Stimulated activated CD4-positive, alpha-beta T cell treated with anti-CD3 and anti-CD28 coated beads, Interleukin-2, amount 100 ng/mL, for 4 hours (primary cell): ENCODE results near the gene HELZ2.
A peak's percentile ranks its signal among the peaks of the same experiment; 100 is the strongest.
"Not testable (repeated sequence)": the region's sequence is repeated elsewhere in the genome, so short reads cannot be mapped to it uniquely, and the experiment has no call there.

Experiments used
- DNase-seq: peaks from one replicate; pipeline ENCODE4 v3.0.0-alpha.2; 2020; ENCODE audit warnings: low read depth

HELZ2 gene

GRCh38 chr20:63564036-63564810 is 9.8 kb downstream of the HELZ2 start:
- DNase-seq, result no peak

- DNase-seq, result no peak
Observed at GRCh38 chr20:63563225-63563935, 10.7 kb downstream of the HELZ2 start.

DNA sequence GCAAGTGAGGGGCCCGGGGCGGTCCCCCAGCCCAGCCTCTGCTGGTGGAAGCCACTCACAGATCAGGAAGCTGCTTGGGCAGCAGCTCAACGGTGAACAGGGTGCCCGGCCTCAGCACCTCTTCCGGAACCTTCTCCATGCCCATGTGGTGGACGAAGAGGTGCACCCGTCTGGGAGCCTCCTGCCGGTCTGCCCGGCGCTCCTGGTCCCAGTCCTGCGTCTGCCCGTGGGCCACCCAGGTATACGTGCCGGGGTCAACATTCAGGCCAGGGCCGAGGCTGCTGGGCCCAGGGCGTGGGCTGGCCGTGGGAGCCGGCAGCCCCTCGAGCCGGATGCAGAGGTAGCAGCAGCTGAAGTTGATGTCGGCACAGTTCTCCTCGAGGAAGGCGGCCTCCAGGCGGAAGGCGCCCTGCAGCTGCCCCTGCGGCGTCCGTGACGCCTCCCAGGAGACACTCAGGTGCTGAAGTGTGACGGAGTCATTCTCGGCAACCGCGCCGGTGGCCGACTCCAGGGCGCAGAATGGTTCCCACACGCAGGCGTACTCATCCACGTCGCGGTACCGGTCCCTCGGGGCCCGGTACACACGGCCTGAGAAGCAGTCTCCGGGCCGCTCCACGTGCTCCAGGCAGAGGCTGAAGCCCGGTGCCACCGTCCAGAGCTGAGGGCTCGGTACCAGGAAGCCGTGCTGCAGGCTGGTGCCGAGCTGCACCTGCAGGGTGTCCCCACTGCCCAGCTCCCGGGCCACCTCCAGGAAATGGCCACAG is 11.4 kb downstream of the HELZ2 start:
- no peak for DNase-seq

GRCh38 chr20:63561624-63562396 is 12.2 kb downstream of the HELZ2 start:
- DNase-seq, result no peak

DNA sequence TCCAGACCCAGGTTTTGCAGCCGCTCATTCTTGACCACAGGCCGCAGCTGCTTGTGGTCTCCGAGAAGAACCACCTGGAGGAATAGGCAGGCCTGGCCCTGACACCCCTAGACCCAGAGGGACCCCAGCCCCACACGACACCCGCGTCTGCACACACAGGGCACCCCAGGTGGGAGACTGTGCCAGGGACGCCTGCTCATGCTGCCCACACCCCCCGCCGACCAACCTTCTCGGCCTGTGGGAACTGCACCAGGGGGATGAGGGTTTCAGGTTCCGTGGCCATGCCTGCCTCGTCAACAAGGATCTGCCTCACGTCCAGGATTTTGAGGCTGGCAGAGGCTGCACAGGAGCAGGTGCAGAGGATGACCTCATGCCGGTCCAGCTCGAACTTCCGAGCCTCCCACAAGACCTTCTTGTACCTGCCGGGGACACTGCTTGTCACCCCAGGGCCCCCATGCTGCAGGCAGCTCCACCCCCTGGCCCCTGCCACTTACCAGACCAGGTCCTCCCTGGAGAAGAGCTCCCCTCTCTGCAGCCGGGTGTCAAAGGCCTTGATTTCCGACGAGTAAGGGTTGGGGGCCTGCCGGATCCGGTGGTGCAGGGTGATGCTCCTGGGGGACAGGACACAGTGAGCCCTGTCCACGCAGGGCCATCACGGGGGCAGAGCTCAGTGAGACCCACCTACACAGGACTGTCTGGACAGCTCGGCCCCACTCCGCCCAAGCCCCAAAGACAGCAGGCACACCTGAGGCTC is 13.0 kb downstream of the HELZ2 start:
- no peak for DNase-seq

DNA sequence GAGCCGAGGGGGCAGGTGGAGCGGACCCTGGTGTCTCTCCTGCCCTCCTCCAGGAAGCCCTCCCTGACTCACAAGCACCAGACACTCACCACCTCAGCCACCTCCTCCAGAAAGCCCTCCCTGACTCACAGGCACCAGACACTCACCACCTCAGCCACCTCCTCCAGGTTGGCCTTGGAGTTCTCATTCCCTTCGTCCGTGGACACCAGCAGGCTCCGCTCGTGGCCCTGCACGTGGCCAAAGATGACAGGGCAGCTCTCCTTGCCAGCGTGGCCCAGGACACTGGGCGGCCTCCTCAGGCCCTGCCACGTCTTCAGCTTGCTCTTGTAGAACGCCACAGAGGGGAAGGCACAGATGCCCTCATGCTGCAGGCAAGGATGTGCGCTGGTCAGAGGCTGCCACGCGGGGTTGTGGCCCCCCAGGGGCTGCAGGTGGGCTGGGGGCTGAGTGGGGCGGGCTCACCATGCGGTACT is 13.7 kb downstream of the HELZ2 start:
- no peak for DNase-seq

GRCh38 chr20:63559485-63560332 is 14.3 kb downstream of the HELZ2 start:
- DNase-seq, result not testable (repeated sequence)

- DNase-seq, result no peak
Observed at GRCh38 chr20:63558804-63559484, 15.1 kb downstream of the HELZ2 start.

GRCh38 chr20:63557481-63557891 is 16.6 kb downstream of the HELZ2 start:
- DNase-seq, result no peak

DNA sequence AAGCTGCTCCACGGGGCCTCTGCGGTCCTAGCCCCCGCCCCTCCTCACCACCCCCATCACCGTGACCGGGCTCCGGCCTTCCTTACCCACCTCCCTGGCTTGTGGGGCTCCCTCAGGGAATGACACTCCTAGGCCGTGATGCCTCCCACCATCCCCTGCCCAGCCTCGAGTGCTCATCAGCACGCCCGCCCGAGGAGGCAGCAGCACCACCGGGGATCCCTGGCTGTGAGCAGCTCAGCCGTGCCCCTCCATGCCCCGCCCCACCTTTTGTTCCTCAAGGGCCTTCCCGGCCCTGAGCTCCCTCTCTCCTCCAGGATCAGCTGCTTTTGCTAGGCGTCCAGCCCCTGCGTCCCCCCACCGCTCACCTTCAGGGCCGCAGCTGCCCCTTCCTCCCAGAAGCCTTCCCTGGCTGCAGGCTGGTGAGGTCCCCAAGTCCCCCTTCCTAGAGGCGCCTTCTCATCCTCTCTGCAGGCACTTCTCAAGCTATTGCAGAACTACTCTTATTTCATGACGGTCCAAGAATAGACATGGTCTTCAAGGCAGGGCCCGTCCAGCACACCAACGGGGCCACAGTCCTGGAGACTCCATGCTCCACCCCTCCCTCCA is 17.1 kb downstream of the HELZ2 start:
- DNase-seq, result no peak

DNA sequence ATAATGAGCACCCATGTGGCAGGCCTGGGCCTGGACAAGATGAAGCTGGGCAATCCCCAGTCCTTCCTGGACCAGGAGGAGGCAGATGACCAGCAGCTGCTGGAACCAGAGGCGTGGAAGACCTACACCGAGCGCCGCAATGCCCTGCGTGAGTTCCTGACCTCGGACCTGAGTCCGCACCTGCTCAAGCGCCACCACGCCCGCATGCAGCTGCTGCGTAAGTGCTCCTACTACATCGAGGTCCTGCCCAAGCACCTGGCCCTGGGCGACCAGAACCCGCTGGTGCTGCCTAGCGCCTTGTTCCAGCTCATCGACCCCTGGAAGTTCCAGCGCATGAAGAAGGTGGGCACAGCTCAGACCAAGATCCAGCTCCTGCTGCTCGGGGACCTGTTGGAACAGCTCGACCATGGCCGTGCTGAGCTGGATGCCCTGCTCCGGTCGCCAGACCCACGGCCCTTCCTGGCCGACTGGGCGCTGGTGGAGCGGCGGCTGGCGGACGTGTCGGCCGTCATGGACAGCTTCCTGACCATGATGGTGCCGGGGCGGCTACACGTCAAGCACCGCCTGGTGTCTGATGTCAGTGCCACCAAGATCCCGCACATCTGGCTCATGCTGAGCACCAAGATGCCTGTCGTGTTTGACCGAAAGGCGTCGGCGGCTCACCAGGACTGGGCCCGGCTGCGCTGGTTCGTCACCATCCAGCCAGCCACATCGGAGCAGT is 18.2 kb downstream of the HELZ2 start:
- DNase-seq, result no peak

DNA sequence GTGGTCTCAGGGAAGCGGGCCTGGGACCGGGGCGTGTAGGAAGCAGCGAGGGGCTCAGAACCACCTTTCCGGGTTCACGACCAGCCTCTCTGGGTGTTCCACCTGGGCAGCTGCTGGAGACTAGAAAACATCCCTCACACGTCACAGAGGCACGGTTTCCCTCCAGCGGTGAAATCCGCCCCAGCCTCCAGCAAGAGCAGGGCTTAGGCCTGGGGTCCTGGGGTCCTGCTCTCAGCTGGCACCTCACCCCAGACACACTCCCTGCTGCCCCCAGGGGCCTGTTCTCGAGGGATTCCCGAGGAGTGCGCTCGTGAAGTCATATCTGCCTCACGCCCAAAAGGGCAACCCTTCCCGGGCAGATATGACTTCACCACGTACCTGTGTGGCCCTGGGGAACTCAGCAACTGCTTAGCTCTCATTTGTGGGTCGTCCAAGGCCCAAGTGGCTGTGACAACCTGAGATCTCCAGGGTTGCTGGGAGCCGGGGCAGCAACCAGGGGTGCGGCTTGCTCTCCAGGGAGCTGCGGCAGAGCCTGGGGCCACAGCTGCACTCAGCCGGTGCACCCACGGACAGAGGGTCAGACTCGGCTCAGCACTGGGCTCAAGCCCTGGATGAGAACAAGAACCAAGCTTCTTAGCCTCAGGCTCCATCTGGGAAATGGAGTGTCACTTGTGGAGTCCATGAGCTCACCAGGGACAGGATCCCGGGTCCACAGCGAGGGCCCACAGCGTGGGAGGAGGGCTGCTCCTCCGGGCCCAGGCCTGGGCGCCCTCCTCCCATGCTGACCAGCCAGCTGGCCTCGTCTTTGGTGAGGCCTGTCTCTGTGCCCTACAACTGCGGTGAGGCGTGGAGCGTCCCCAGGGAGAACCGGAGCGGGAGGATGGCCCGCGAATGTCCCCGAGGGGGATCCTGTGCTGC is 19.4 kb downstream of the HELZ2 start:
- DNase-seq, result no peak

- DNase-seq, result peak; percentile 56
Observed at GRCh38 chr20:63553933-63554290, 20.1 kb downstream of the HELZ2 start, which contains the start of gene FNDC11. TSS of gene FNDC11 (plus strand) at chr20:63554159. CDS start at chr20:63555664, 1,505 bp downstream.

DNA sequence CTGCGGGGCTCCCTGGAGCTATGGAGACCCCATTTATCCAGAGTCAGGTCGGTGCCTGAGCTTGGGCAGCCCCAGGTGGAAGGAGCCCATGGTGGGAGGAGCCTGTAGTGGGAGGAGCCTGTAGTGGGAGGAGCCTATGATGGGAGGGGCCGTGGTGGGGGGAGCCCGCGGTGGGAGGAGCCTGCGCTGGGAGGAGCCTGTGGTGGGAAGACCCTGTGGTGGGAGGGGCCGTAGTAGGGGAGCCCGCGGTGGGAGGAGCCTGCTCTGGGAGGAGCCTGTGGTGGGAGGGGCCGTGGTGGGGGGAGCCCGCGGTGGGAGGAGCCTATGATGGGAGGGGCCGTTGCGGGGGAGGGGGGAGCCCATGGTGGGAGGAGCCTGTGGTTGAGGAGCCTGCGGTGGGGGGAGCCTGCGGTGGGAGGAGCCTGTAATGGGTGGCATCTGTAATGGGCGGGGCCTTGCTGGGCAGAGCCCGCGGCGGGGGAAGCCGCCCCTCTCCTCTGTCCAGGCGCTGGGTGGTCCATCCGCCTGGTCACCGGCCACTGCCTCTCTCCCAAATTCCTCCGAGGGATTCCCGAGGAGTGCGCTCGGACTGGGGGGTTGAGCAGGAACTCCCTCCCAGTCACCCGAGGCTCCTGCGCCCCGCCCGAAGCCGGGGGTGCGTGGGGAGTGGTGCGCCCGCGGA is 20.6 kb downstream of the HELZ2 start:
- DNase-seq, result peak; percentile 84

DNA sequence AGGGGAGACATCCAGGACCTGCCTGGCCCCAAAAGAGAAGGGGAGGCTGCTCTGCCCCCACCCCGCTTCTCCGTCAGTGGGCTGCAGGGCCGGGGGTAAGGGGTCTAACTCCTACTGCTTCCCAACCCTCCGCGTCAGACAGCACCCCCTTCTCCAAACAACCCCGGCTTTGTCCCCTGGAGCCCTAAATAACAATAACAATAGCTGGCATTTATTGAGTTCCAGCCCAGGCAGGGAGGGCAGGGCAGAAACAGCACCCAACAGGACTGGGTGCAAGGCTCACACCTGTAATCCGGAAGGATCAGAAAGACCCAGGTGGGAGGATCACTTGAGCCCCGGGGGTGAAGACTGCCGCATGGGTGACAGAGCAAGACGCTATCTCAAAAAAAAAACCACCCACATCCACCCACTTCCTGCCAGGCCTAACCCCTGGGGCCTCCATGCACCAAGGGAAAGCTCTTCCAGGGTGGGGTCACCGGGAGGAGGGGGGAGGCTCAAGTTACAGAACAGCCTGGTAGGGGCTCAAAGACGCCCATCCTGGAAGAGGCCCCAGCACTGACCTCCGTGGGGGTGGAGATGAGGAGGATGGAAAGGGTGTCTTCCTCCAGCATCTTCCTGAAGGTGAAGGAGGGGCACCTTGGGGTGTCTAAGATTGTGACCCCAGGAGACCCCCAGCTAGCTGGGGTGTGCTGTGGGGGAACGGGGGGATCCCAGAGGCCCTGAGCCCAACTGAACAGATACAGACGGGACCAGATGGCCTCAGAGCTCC is 21.4 kb downstream of the HELZ2 start:
- DNase-seq, result peak; percentile 41

GRCh38 chr20:63551068-63551467 is 23.0 kb downstream of the HELZ2 start:
- DNase-seq, result no peak
